ENCODE data around the gene ARHGEF26.

DNA sequence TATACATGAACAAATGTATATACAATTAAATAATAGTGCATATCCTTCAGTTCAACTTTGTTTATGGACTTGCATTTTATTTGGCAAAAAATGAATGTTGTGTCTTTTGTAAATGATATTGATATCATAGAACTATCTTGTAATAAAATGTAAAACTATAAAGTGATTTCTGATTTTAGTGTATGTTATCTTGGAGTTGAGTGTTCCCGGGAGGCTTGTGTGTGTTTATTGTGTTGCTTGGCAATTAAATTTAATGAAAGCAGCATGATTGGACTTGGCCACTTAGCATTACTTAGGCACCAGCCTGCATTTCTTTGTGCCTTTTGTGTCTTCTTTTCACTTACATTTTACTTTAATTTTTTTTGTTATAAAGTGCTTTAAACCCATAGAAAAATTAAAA lies 10.6 kb downstream of the ARHGEF26 start:
- TF ChIP-seq POLR2AphosphoS5 (IDR thresholded peaks at IDR 0.05; ENCODE audit: low read depth, low read length), result no peak
- no peak for TF ChIP-seq POLR2A (IDR thresholded peaks at IDR 0.05; ENCODE audit: low read depth, low read length)
- no peak for TF ChIP-seq TAF1 (IDR thresholded peaks at IDR 0.05; ENCODE audit: low read depth, low read length)
- no peak for TF ChIP-seq PAX5 (IDR thresholded peaks at IDR 0.05; ENCODE audit: insufficient read depth, low read length, severe bottlenecking)
- TF ChIP-seq SPI1 (IDR thresholded peaks at IDR 0.05; ENCODE audit: low read depth, low read length), result no peak
- TF ChIP-seq POU2F2 (IDR thresholded peaks at IDR 0.05; ENCODE audit: low read depth, low read length), result no peak
